ENCODE results near the gene C5orf15. TPM values are rescaled to one million over a fixed set of nuclear protein-coding genes. Genes with fewer than 3 reads are reported as not detected.

The C5orf15 gene
- total RNA-seq, 1 donor from 2014 or later: 120 TPM

- TF ChIP-seq EZH2phosphoT487 (IDR thresholded peaks at IDR 0.05) (no peak), EZH2 (IDR thresholded peaks at IDR 0.05) (no peak), CTCF (IDR thresholded peaks at IDR 0.05) (no peak)
- H3K4me2 ChIP-seq: no peak overlapping the region
- H3K4me1 ChIP-seq: no peaks in the 10 kb centered on the region
- H3K79me2 ChIP-seq (ENCODE audit: low read depth): no peaks in the 10 kb centered on the region
- no peaks in the 10 kb centered on the region for H3K9me3 ChIP-seq (ENCODE audit: low read depth)
- H3K36me3 ChIP-seq: no peaks in the 10 kb centered on the region
- Mint-ChIP-seq H3K4me3 (no peak overlapping the region), H3K4me1 (peaks cover 9% of the 10 kb centered on the region), H3K27me3 (ENCODE audit: insufficient read depth, low read depth) (no peaks in the 10 kb centered on the region), H3K36me3 (no peaks in the 10 kb centered on the region), H3K27ac (no peak overlapping the region), H3K9me3 (no peaks in the 10 kb centered on the region)
- H3F3A ChIP-seq (ENCODE audit: low read depth): no peaks in the 10 kb centered on the region
- H3K4me3 ChIP-seq: no peak overlapping the region
- no peak overlapping the region for H3K27ac ChIP-seq
- no peaks in the 10 kb centered on the region for H3K27me3 ChIP-seq
- no peak overlapping the region for H3K9ac ChIP-seq
- no peak overlapping the region for H2AFZ ChIP-seq (replicated peaks)
- H4K20me1 ChIP-seq (ENCODE audit: low read depth): no peaks in the 10 kb centered on the region
- DNase-seq (ENCODE audit: low spot score): no peak
These were observed 54.8 kb downstream of the C5orf15 start for GRCh38 chr5:133913413-133914155.

- Histone ChIP-seq H3K36me3 (no peaks in the 10 kb centered on the region), H3K4me3 (no peak overlapping the region), H3K27me3 (no peaks in the 10 kb centered on the region), H3F3A (ENCODE audit: low read depth) (no peaks in the 10 kb centered on the region), H3K9me3 (ENCODE audit: low read depth) (no peaks in the 10 kb centered on the region), H4K20me1 (ENCODE audit: low read depth) (no peaks in the 10 kb centered on the region), H3K9ac (no peak overlapping the region), H3K4me1 (no peaks in the 10 kb centered on the region), H3K4me2 (no peak overlapping the region), H3K79me2 (ENCODE audit: low read depth) (no peaks in the 10 kb centered on the region), H3K27ac (no peak overlapping the region), H2AFZ (replicated peaks) (no peak overlapping the region)
- Mint-ChIP-seq H3K27ac (no peak overlapping the region), H3K27me3 (ENCODE audit: insufficient read depth, low read depth) (no peaks in the 10 kb centered on the region), H3K4me3 (no peak overlapping the region), H3K36me3 (no peaks in the 10 kb centered on the region), H3K9me3 (no peaks in the 10 kb centered on the region), H3K4me1 (peaks cover 5% of the 10 kb centered on the region)
- no peak for DNase-seq (ENCODE audit: low spot score)
- TF ChIP-seq EZH2 (IDR thresholded peaks at IDR 0.05): no peak
- TF ChIP-seq CTCF (IDR thresholded peaks at IDR 0.05): no peak
- TF ChIP-seq EZH2phosphoT487 (IDR thresholded peaks at IDR 0.05): no peak
These were observed 55.5 kb downstream of the C5orf15 start for GRCh38 chr5:133912951-133913350.

GRCh38 chr5:133910571-133910970 lies 57.9 kb downstream of the C5orf15 start:
- H3K27me3 Mint-ChIP-seq (ENCODE audit: insufficient read depth, low read depth): no peaks in the 10 kb centered on the region
- H3K79me2 ChIP-seq (ENCODE audit: low read depth): no peaks in the 10 kb centered on the region
- TF ChIP-seq EZH2phosphoT487 (IDR thresholded peaks at IDR 0.05) (no peak), EZH2 (IDR thresholded peaks at IDR 0.05) (no peak), CTCF (IDR thresholded peaks at IDR 0.05) (peak; percentile 17)

More at GRCh38 chr5:133910571-133910970, 57.9 kb downstream of the C5orf15 start:
- no peaks in the 10 kb centered on the region for H3K36me3 ChIP-seq
- Mint-ChIP-seq H3K27ac (no peak overlapping the region), H3K4me3 (no peak overlapping the region), H3K4me1 (peaks cover 7% of the 10 kb centered on the region), H3K9me3 (no peaks in the 10 kb centered on the region), H3K36me3 (no peaks in the 10 kb centered on the region)
- H3K4me3 ChIP-seq: no peak overlapping the region
- no peaks in the 10 kb centered on the region for H4K20me1 ChIP-seq (ENCODE audit: low read depth)
- H3K27ac ChIP-seq: no peak overlapping the region
- DNase-seq (ENCODE audit: low spot score): peak; percentile 31
- no peaks in the 10 kb centered on the region for H3K27me3 ChIP-seq
- no peak overlapping the region for H3K9ac ChIP-seq
- no peaks in the 10 kb centered on the region for H3K4me1 ChIP-seq
- H3F3A ChIP-seq (ENCODE audit: low read depth): no peaks in the 10 kb centered on the region
- no peaks in the 10 kb centered on the region for H3K9me3 ChIP-seq (ENCODE audit: low read depth)
- H3K4me2 ChIP-seq: no peak overlapping the region
- H2AFZ ChIP-seq (replicated peaks): no peak overlapping the region
